Ectodermal cell (in vitro differentiated cells): ENCODE data around the gene GMPS.

Source experiments
- H3K27ac ChIP-seq: 2 replicates; pipeline ENCODE4 v1.7.0; 2013; ENCODE audit warnings: mild to moderate bottlenecking, low read depth, low read length; ENCODE audit not compliant: insufficient read depth, poor library complexity, severe bottlenecking
- H3K27me3 ChIP-seq: 2 replicates; pipeline ENCODE4 v1.7.0; 2013; ENCODE audit warnings: mild to moderate bottlenecking, low read length; ENCODE audit not compliant: insufficient read depth, control insufficient read depth, poor library complexity, severe bottlenecking
- H3K36me3 ChIP-seq: one replicate; pipeline ENCODE4 v1.7.0; 2013; ENCODE audit warnings: low read length; ENCODE audit not compliant: control insufficient read depth, insufficient read depth
- H3K4me1 ChIP-seq: one replicate; pipeline ENCODE4 v1.7.0; 2013; ENCODE audit warnings: low read length; ENCODE audit not compliant: control insufficient read depth, insufficient read depth
- H3K4me3 ChIP-seq: 2 replicates; pipeline ENCODE4 v1.7.0; 2013; ENCODE audit warnings: low read depth, low read length, control low read depth; ENCODE audit not compliant: insufficient read depth
- H3K9me3 ChIP-seq: 2 replicates; pipeline ENCODE4 v1.7.0; 2013; ENCODE audit warnings: mild to moderate bottlenecking, low read length, moderate library complexity; ENCODE audit not compliant: control insufficient read depth
- WGBS, 2 experiments: methylation state at CpG; one replicate each; pipeline ENCODE4 v1.1.7; 2013; ENCODE audit warnings: missing lambda C conversion rate in 2 of 2; 5-methylcytosine and 5-hydroxymethylcytosine counted together

Gene GMPS

GRCh38 chr3:155891321-155891720 is 20.9 kb downstream of the GMPS start:
- WGBS, 2 experiments, result 97% methylated on average over 3 to 5 of the region's 5 CpGs
- H3K4me1 ChIP-seq, result no peaks in the 10 kb centered on the region
- peaks cover 17% of the 10 kb centered on the region for H3K36me3 ChIP-seq
- H3K9me3 ChIP-seq, result no peaks in the 10 kb centered on the region
- no peaks in the 10 kb centered on the region for H3K27me3 ChIP-seq
- H3K4me3 ChIP-seq, result no peak overlapping the region
- no peak overlapping the region for H3K27ac ChIP-seq

GRCh38 chr3:155895379-155895900 is 25.0 kb downstream of the GMPS start:
- Histone ChIP-seq H3K36me3 (peaks cover 27% of the 10 kb centered on the region), H3K27ac (no peak overlapping the region), H3K4me1 (no peaks in the 10 kb centered on the region), H3K4me3 (no peak overlapping the region), H3K27me3 (no peaks in the 10 kb centered on the region), H3K9me3 (no peaks in the 10 kb centered on the region)
- 93 to 96% methylated on average over 7 of the region's 7 CpGs for WGBS, 2 experiments

GRCh38 chr3:155906900-155907299 is 36.5 kb downstream of the GMPS start:
- Histone ChIP-seq H3K27me3 (no peaks in the 10 kb centered on the region), H3K36me3 (peaks cover 24% of the 10 kb centered on the region), H3K9me3 (no peaks in the 10 kb centered on the region), H3K4me1 (no peaks in the 10 kb centered on the region), H3K4me3 (no peak overlapping the region), H3K27ac (no peak overlapping the region)
- WGBS, 2 experiments, result 80% methylated on average over 1 of the region's 1 CpG; no CpG with 5 or more reads in 1 of the 2 experiments

- Histone ChIP-seq H3K4me3 (no peak overlapping the region), H3K27me3 (no peaks in the 10 kb centered on the region), H3K9me3 (no peaks in the 10 kb centered on the region), H3K4me1 (no peaks in the 10 kb centered on the region), H3K36me3 (peaks cover 24% of the 10 kb centered on the region), H3K27ac (no peak overlapping the region)
- 95 to 98% methylated on average over 4 of the region's 4 CpGs for WGBS, 2 experiments
These were observed 37.6 kb downstream of the GMPS start for GRCh38 chr3:155908086-155908485.

- peaks cover 24% of the 10 kb centered on the region for H3K36me3 ChIP-seq
These were observed 38.2 kb downstream of the GMPS start for GRCh38 chr3:155908605-155909004.

GRCh38 chr3:155912090-155912489 is 41.6 kb downstream of the GMPS start:
- no peak overlapping the region for H3K4me3 ChIP-seq
- H3K27me3 ChIP-seq, result no peaks in the 10 kb centered on the region
- no peaks in the 10 kb centered on the region for H3K4me1 ChIP-seq
- H3K27ac ChIP-seq, result no peak overlapping the region
- no peaks in the 10 kb centered on the region for H3K9me3 ChIP-seq
- H3K36me3 ChIP-seq, result peaks cover 38% of the 10 kb centered on the region

More at GRCh38 chr3:155908605-155909004, 38.2 kb downstream of the GMPS start:
- H3K9me3 ChIP-seq, result no peaks in the 10 kb centered on the region
- H3K4me1 ChIP-seq, result no peaks in the 10 kb centered on the region
- no peak overlapping the region for H3K27ac ChIP-seq
- H3K27me3 ChIP-seq, result no peaks in the 10 kb centered on the region
- no peak overlapping the region for H3K4me3 ChIP-seq

- WGBS, 2 experiments, result 83 to 100% methylated on average over 1 of the region's 1 CpG
- Histone ChIP-seq H3K36me3 (peaks cover 38% of the 10 kb centered on the region), H3K4me1 (no peaks in the 10 kb centered on the region), H3K4me3 (no peak overlapping the region), H3K27me3 (no peaks in the 10 kb centered on the region), H3K9me3 (no peaks in the 10 kb centered on the region), H3K27ac (no peak overlapping the region)
These were observed 42.2 kb downstream of the GMPS start for GRCh38 chr3:155912579-155913190.

GRCh38 chr3:155917781-155918180 is 47.3 kb downstream of the GMPS start:
- 84 to 97% methylated on average over 1 of the region's 1 CpG for WGBS, 2 experiments
- Histone ChIP-seq H3K36me3 (peaks cover 22% of the 10 kb centered on the region), H3K4me3 (no peak overlapping the region), H3K27ac (no peak overlapping the region), H3K9me3 (no peaks in the 10 kb centered on the region), H3K27me3 (no peaks in the 10 kb centered on the region), H3K4me1 (no peaks in the 10 kb centered on the region)

GRCh38 chr3:155919728-155920127 is 49.3 kb downstream of the GMPS start:
- no peaks in the 10 kb centered on the region for H3K4me1 ChIP-seq
- H3K36me3 ChIP-seq, result peaks cover 25% of the 10 kb centered on the region
- no peak overlapping the region for H3K4me3 ChIP-seq
- H3K27me3 ChIP-seq, result no peaks in the 10 kb centered on the region
- H3K27ac ChIP-seq, result no peak overlapping the region
- no peaks in the 10 kb centered on the region for H3K9me3 ChIP-seq

- no peaks in the 10 kb centered on the region for H3K27me3 ChIP-seq
- no peak overlapping the region for H3K4me3 ChIP-seq
- whole genome bisulfite sequencing, 2 experiments, result 89 to 90% methylated on average over 2 of the region's 2 CpGs
- H3K36me3 ChIP-seq, result peaks cover 14% of the 10 kb centered on the region
- no peak overlapping the region for H3K27ac ChIP-seq
- H3K9me3 ChIP-seq, result no peaks in the 10 kb centered on the region
- H3K4me1 ChIP-seq, result no peaks in the 10 kb centered on the region
These were observed 51.0 kb downstream of the GMPS start for GRCh38 chr3:155921486-155921885.

GRCh38 chr3:155934230-155934629 is 63.8 kb downstream of the GMPS start:
- 92 to 93% methylated on average over 1 to 2 of the region's 2 CpGs for WGBS, 2 experiments
- no peaks in the 10 kb centered on the region for H3K4me1 ChIP-seq
- H3K36me3 ChIP-seq, result peaks cover 14% of the 10 kb centered on the region
- H3K4me3 ChIP-seq, result no peak overlapping the region
- H3K27me3 ChIP-seq, result no peaks in the 10 kb centered on the region
- H3K9me3 ChIP-seq, result no peaks in the 10 kb centered on the region
- H3K27ac ChIP-seq, result no peak overlapping the region
